PFSK-1 (cell line): ENCODE results near the gene PUS3.
A peak's percentile ranks its signal among the peaks of the same experiment; 100 is the strongest.

ENCODE experiments used
- POLR2AphosphoS5 ChIP-seq: IDR thresholded peaks from 2 replicates; pipeline ENCODE4 v1.6.1; 2012; ENCODE audit warnings: low read depth, mild to moderate bottlenecking, control low read depth, low read length, moderate library complexity
- SIN3A ChIP-seq: IDR thresholded peaks from 2 replicates; pipeline ENCODE4 v1.6.1; 2012; ENCODE audit warnings: mild to moderate bottlenecking, low read length, moderate library complexity, borderline replicate concordance; ENCODE audit not compliant: insufficient read depth
- TF ChIP-seq, protein P1 (sequence below), 2 experiments: IDR thresholded peaks; 2 replicates each; pipeline versions ENCODE4 v1.6.1 to v1.8.0; 2011 to 2012; ENCODE audit warnings: low read depth in 2 of 2, low read length in 2 of 2, control low read depth in 1 of 2, inconsistent platforms in 1 of 2, mild to moderate bottlenecking in 1 of 2, moderate library complexity in 1 of 2; ENCODE audit not compliant: insufficient read depth in 1 of 2

GRCh38 chr11:125887373-125888324 is 15.4 kb downstream of the PUS3 start, which contains the start of gene HYLS1:
- TF ChIP-seq POLR2AphosphoS5 (peak; percentile 48; the same call in 1 of the 2 replicates), SIN3A (no peak)
- TF ChIP-seq, protein P1, sequence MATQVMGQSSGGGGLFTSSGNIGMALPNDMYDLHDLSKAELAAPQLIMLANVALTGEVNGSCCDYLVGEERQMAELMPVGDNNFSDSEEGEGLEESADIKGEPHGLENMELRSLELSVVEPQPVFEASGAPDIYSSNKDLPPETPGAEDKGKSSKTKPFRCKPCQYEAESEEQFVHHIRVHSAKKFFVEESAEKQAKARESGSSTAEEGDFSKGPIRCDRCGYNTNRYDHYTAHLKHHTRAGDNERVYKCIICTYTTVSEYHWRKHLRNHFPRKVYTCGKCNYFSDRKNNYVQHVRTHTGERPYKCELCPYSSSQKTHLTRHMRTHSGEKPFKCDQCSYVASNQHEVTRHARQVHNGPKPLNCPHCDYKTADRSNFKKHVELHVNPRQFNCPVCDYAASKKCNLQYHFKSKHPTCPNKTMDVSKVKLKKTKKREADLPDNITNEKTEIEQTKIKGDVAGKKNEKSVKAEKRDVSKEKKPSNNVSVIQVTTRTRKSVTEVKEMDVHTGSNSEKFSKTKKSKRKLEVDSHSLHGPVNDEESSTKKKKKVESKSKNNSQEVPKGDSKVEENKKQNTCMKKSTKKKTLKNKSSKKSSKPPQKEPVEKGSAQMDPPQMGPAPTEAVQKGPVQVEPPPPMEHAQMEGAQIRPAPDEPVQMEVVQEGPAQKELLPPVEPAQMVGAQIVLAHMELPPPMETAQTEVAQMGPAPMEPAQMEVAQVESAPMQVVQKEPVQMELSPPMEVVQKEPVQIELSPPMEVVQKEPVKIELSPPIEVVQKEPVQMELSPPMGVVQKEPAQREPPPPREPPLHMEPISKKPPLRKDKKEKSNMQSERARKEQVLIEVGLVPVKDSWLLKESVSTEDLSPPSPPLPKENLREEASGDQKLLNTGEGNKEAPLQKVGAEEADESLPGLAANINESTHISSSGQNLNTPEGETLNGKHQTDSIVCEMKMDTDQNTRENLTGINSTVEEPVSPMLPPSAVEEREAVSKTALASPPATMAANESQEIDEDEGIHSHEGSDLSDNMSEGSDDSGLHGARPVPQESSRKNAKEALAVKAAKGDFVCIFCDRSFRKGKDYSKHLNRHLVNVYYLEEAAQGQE (IDR thresholded peaks at IDR 0.05; ENCODE audit: insufficient read depth in 1 of 2, low read depth in 2 of 2, low read length in 2 of 2) = no peak
